ACC112 (cell line): ENCODE results near the gene CPVL.

Experiments used
- H2AFZ ChIP-seq: fragments of 200-600 bp; sonication (generic); one replicate; pipeline ENCODE4 v1.6.0; 2017; ENCODE audit warnings: antibody characterized with exemption, low read length; ENCODE audit not compliant: unreplicated experiment
- H3K27ac ChIP-seq: fragments of 200-600 bp; sonication (generic); 2 replicates; pipeline ENCODE4 v1.5.1; 2014; ENCODE audit warnings: low read depth, mild to moderate bottlenecking, antibody characterized with exemption, low read length, moderate library complexity
- H3K27me3 ChIP-seq: fragments of 200-600 bp; sonication (generic); 2 replicates; pipeline ENCODE4 v1.6.1; 2014; ENCODE audit warnings: mild to moderate bottlenecking, antibody characterized with exemption, low read length, moderate library complexity, mixed read lengths; ENCODE audit not compliant: insufficient read depth
- H3K36me3 ChIP-seq: fragments of 200-600 bp; sonication (generic); 2 replicates; pipeline ENCODE4 v1.6.1; 2016; ENCODE audit warnings: mild to moderate bottlenecking, antibody characterized with exemption, low read length, moderate library complexity, mixed read lengths; ENCODE audit not compliant: insufficient read depth
- H3K4me1 ChIP-seq: fragments of 200-600 bp; sonication (generic); one replicate; pipeline ENCODE4 v1.6.1; 2016; ENCODE audit warnings: low read length, mixed read lengths; ENCODE audit not compliant: insufficient read depth, unreplicated experiment, control insufficient read depth
- H3K4me3 ChIP-seq: fragments of 200-600 bp; sonication (generic); 2 replicates; pipeline ENCODE4 v1.5.1; 2014; ENCODE audit warnings: mild to moderate bottlenecking, low read depth, low read length
- H3K79me2 ChIP-seq: fragments of 200-600 bp; sonication (generic); one replicate; pipeline ENCODE4 v1.6.0; 2016; ENCODE audit warnings: low read length; ENCODE audit not compliant: control insufficient read depth, unreplicated experiment, insufficient read depth

Gene CPVL

GRCh38 chr7:29045258-29046086 lies 100.9 kb downstream of the CPVL start:
- peaks cover 5% of the 10 kb centered on the region for H3K4me1 ChIP-seq
- no peaks in the 10 kb centered on the region for H3K36me3 ChIP-seq
- H3K4me3 ChIP-seq, result no peak overlapping the region
- no peaks in the 10 kb centered on the region for H3K27me3 ChIP-seq
- no peak overlapping the region for H2AFZ ChIP-seq
- no peak overlapping the region for H3K27ac ChIP-seq
- H3K79me2 ChIP-seq, result no peaks in the 10 kb centered on the region

- no peak overlapping the region for H2AFZ ChIP-seq
- no peak overlapping the region for H3K27ac ChIP-seq
- H3K27me3 ChIP-seq, result no peaks in the 10 kb centered on the region
- H3K4me3 ChIP-seq, result no peak overlapping the region
- no peaks in the 10 kb centered on the region for H3K36me3 ChIP-seq
- H3K4me1 ChIP-seq, result peaks cover 14% of the 10 kb centered on the region
- no peaks in the 10 kb centered on the region for H3K79me2 ChIP-seq
Observed at GRCh38 chr7:29044554-29044953, 101.8 kb downstream of the CPVL start.

GRCh38 chr7:29043576-29043975 lies 102.8 kb downstream of the CPVL start:
- no peak overlapping the region for H3K4me3 ChIP-seq
- no peaks in the 10 kb centered on the region for H3K27me3 ChIP-seq
- no peaks in the 10 kb centered on the region for H3K36me3 ChIP-seq
- no peaks in the 10 kb centered on the region for H3K79me2 ChIP-seq
- H3K27ac ChIP-seq, result no peak overlapping the region
- no peak overlapping the region for H2AFZ ChIP-seq
- H3K4me1 ChIP-seq, result peaks cover 24% of the 10 kb centered on the region

GRCh38 chr7:29042824-29043231 lies 103.5 kb downstream of the CPVL start:
- H3K36me3 ChIP-seq, result no peaks in the 10 kb centered on the region
- H3K4me1 ChIP-seq, result peaks cover 31% of the 10 kb centered on the region
- H3K4me3 ChIP-seq, result no peak overlapping the region
- no peak overlapping the region for H3K27ac ChIP-seq
- H2AFZ ChIP-seq, result no peak overlapping the region
- no peaks in the 10 kb centered on the region for H3K27me3 ChIP-seq
- H3K79me2 ChIP-seq, result no peaks in the 10 kb centered on the region

- Histone ChIP-seq H3K4me1 (peaks cover 31% of the 10 kb centered on the region), H3K27ac (no peak overlapping the region), H3K27me3 (no peaks in the 10 kb centered on the region), H3K36me3 (no peaks in the 10 kb centered on the region), H3K4me3 (no peak overlapping the region), H3K79me2 (no peaks in the 10 kb centered on the region), H2AFZ (no peak overlapping the region)
Observed at GRCh38 chr7:29041991-29042390, 104.3 kb downstream of the CPVL start.

- Histone ChIP-seq H2AFZ (peak overlapping the region; percentile 69), H3K27ac (no peak overlapping the region), H3K36me3 (no peaks in the 10 kb centered on the region), H3K27me3 (no peaks in the 10 kb centered on the region), H3K4me3 (no peak overlapping the region), H3K4me1 (peaks cover 36% of the 10 kb centered on the region), H3K79me2 (no peaks in the 10 kb centered on the region)
Observed at GRCh38 chr7:29040579-29040925, 105.8 kb downstream of the CPVL start.

- peak overlapping the region; percentile 69 for H2AFZ ChIP-seq
- H3K4me3 ChIP-seq, result no peak overlapping the region
- H3K36me3 ChIP-seq, result no peaks in the 10 kb centered on the region
- H3K4me1 ChIP-seq, result peaks cover 40% of the 10 kb centered on the region
- peak overlapping the region; percentile 3; the same call in 1 of the 2 replicates for H3K27ac ChIP-seq
- H3K27me3 ChIP-seq, result no peaks in the 10 kb centered on the region
- H3K79me2 ChIP-seq, result no peaks in the 10 kb centered on the region
Observed at GRCh38 chr7:29039821-29040578, 106.3 kb downstream of the CPVL start.

GRCh38 chr7:29038463-29038862 lies 107.9 kb downstream of the CPVL start:
- H3K27me3 ChIP-seq, result no peaks in the 10 kb centered on the region
- H2AFZ ChIP-seq, result peak overlapping the region; percentile 59
- peaks cover 45% of the 10 kb centered on the region for H3K4me1 ChIP-seq
- no peaks in the 10 kb centered on the region for H3K79me2 ChIP-seq
- no peak overlapping the region for H3K27ac ChIP-seq
- H3K4me3 ChIP-seq, result no peak overlapping the region
- H3K36me3 ChIP-seq, result no peaks in the 10 kb centered on the region

GRCh38 chr7:29035044-29035740 lies 111.1 kb downstream of the CPVL start:
- Histone ChIP-seq H3K27ac (0 out of 2 replicates have a peak overlapping the region, but pooled peaks have one; percentile 3), H3K36me3 (no peaks in the 10 kb centered on the region), H3K4me1 (peaks cover 37% of the 10 kb centered on the region), H2AFZ (no peak overlapping the region), H3K27me3 (no peaks in the 10 kb centered on the region), H3K79me2 (no peaks in the 10 kb centered on the region), H3K4me3 (no peak overlapping the region)

GRCh38 chr7:29033584-29033983 lies 112.8 kb downstream of the CPVL start:
- Histone ChIP-seq H3K27ac (no peak overlapping the region), H3K4me3 (no peak overlapping the region), H3K4me1 (peaks cover 21% of the 10 kb centered on the region), H2AFZ (no peak overlapping the region), H3K79me2 (no peaks in the 10 kb centered on the region), H3K36me3 (no peaks in the 10 kb centered on the region), H3K27me3 (no peaks in the 10 kb centered on the region)
